H1 (cell line): Measurements from ENCODE around the gene DEPDC4. TPM values are rescaled to one million over a fixed set of nuclear protein-coding genes. Genes with fewer than 3 reads are reported as not detected.
"Not testable (repeated sequence)": the region's sequence is repeated elsewhere in the genome, so short reads cannot be mapped to it uniquely, and the experiment has no call there.

Source experiments
- CTCF ChIA-PET: fragments of 300-600 bp; sonication (Branson Sonifier 250); formaldehyde crosslinking; loops from one replicate; lab custom pipeline; 2021; ENCODE audit not compliant: partially characterized antibody; lab: Charles Lee
- POLR2A ChIA-PET: fragments of 300-600 bp; sonication (Branson Sonifier 250); formaldehyde crosslinking; loops from one replicate; lab custom pipeline; 2021; ENCODE audit warnings: inconsistent platforms; ENCODE audit not compliant: partially characterized antibody; lab: Charles Lee
- DNase-seq, 2 experiments: peaks; one replicate each; pipeline versions ENCODE4 v3.0.0 to v3.0.0-alpha.2; 2010 to 2022; ENCODE audit warnings: low spot score in 2 of 2, low read depth in 1 of 2, mixed read lengths in 1 of 2
- FAIRE-seq: peaks from 2 replicates; lab custom pipeline; 2011; peaks lifted over from hg19 to GRCh38; lab: Jason Lieb, UNC
- H2AFZ ChIP-seq: 2 replicates; pipeline ENCODE4 v1.8.1; 2012; ENCODE audit warnings: low read length, inconsistent platforms
- H2AK5ac ChIP-seq: 2 replicates; pipeline ENCODE4 v1.6.1; 2013; ENCODE audit warnings: low read depth, low read length
- H2BK120ac ChIP-seq: replicated peaks from 2 replicates; pipeline ENCODE3; 2013; ENCODE audit warnings: low read depth, low read length, inconsistent platforms
- H2BK12ac ChIP-seq: 2 replicates; pipeline ENCODE4 v1.6.1; 2013; ENCODE audit warnings: low read depth, low read length
- H2BK15ac ChIP-seq: 2 replicates; pipeline ENCODE4 v1.6.1; 2013; ENCODE audit warnings: low read length
- H2BK20ac ChIP-seq: 2 replicates; pipeline ENCODE4 v1.6.1; 2013; ENCODE audit warnings: low read length
- H2BK5ac ChIP-seq: 2 replicates; pipeline ENCODE4 v1.6.1; 2013; ENCODE audit warnings: low read depth, low read length
- H3K14ac ChIP-seq: 2 replicates; pipeline ENCODE4 v1.6.1; 2013; ENCODE audit warnings: inconsistent platforms; ENCODE audit not compliant: insufficient read length
- H3K18ac ChIP-seq: 2 replicates; pipeline ENCODE4 v1.6.1; 2013; ENCODE audit warnings: low read length; ENCODE audit errors: extremely low read depth
- H3K23ac ChIP-seq: 2 replicates; pipeline ENCODE4 v1.6.1; 2013; ENCODE audit warnings: inconsistent platforms; ENCODE audit not compliant: insufficient read length
- H3K23me2 ChIP-seq: 2 replicates; pipeline ENCODE4 v1.6.1; 2013; ENCODE audit warnings: low read depth, low read length
- H3K27ac ChIP-seq: 2 replicates; pipeline ENCODE4 v1.6.1; 2011; ENCODE audit warnings: low read depth, low read length, inconsistent platforms
- H3K27me3 ChIP-seq, 4 experiments: replicated peaks in 1 of 4; 1 replicate in 1 of 4; 2 replicates in 3 of 4; pipeline versions ENCODE4 v1.6.1 to v1.8.1; 2011 to 2013; ENCODE audit warnings: low read length in 3 of 4, mild to moderate bottlenecking in 3 of 4, inconsistent platforms in 2 of 4, mixed read lengths in 2 of 4, moderate library complexity in 1 of 4; ENCODE audit not compliant: control insufficient read depth in 3 of 4, insufficient read depth in 3 of 4; ENCODE audit errors: extremely low read depth in 1 of 4
- H3K36me3 ChIP-seq, 4 experiments: 2 replicates each; pipeline versions ENCODE4 v1.6.1 to v1.8.1; 2011 to 2013; ENCODE audit warnings: mild to moderate bottlenecking in 4 of 4, low read length in 3 of 4, moderate library complexity in 2 of 4, control low read depth in 1 of 4, inconsistent platforms in 1 of 4; ENCODE audit not compliant: insufficient read depth in 4 of 4, control insufficient read depth in 2 of 4
- H3K4ac ChIP-seq: replicated peaks from 2 replicates; pipeline ENCODE3; 2013; ENCODE audit warnings: low read length, low read depth, mixed read lengths, inconsistent platforms; ENCODE audit not compliant: insufficient read length
- H3K4me1 ChIP-seq, 4 experiments: replicated peaks in 1 of 4; 1 replicate in 1 of 4; 2 replicates in 3 of 4; pipeline versions ENCODE4 v1.6.1 to v1.8.1; 2011 to 2013; ENCODE audit warnings: low read length in 3 of 4, inconsistent platforms in 2 of 4, mixed read lengths in 1 of 4; ENCODE audit not compliant: insufficient read depth in 4 of 4, control insufficient read depth in 3 of 4
- H3K4me2 ChIP-seq, 2 experiments: 2 replicates each; pipeline versions ENCODE4 v1.6.1 to v1.8.1; 2011 to 2013; ENCODE audit warnings: low read depth in 2 of 2, low read length in 2 of 2, control low read depth in 1 of 2, inconsistent platforms in 1 of 2, mild to moderate bottlenecking in 1 of 2; ENCODE audit not compliant: insufficient read depth in 1 of 2
- H3K4me3 ChIP-seq, 4 experiments: fragments of 200-600, 300-600 bp in 1 of 4; sonication (generic), shearing (Covaris generic), sonication (Bioruptor Twin) in 1 of 4; 2 replicates each; pipeline versions ENCODE4 v1.5.1 to v1.8.1; 2011 to 2016; ENCODE audit warnings: low read length in 4 of 4, low read depth in 3 of 4, control low read depth in 2 of 4, inconsistent platforms in 2 of 4, mild to moderate bottlenecking in 2 of 4, mixed read lengths in 1 of 4, moderate library complexity in 1 of 4; ENCODE audit not compliant: insufficient read depth in 2 of 4; ENCODE audit errors: extremely low read depth in 1 of 4
- H3K56ac ChIP-seq: replicated peaks from 2 replicates; pipeline ENCODE3; 2013; ENCODE audit warnings: low read depth, mild to moderate bottlenecking, mixed read lengths, low read length, inconsistent platforms; ENCODE audit not compliant: insufficient read length
- H3K79me1 ChIP-seq: 2 replicates; pipeline ENCODE4 v1.6.1; 2013; ENCODE audit warnings: low read depth, low read length, control low read depth
- H3K79me2 ChIP-seq, 2 experiments: 2 replicates each; pipeline versions ENCODE4 v1.6.1 to v1.8.1; 2012 to 2013; ENCODE audit warnings: low read length in 2 of 2, mild to moderate bottlenecking in 2 of 2, inconsistent platforms in 1 of 2; ENCODE audit not compliant: insufficient read depth in 2 of 2, control insufficient read depth in 1 of 2
- H3K9ac ChIP-seq, 4 experiments: replicated peaks in 1 of 4; 1 replicate in 1 of 4; 2 replicates in 3 of 4; pipeline versions ENCODE4 v1.6.1 to v1.8.1; 2011 to 2013; ENCODE audit warnings: low read depth in 3 of 4, low read length in 3 of 4, control low read depth in 2 of 4, mild to moderate bottlenecking in 2 of 4, moderate library complexity in 2 of 4, inconsistent platforms in 1 of 4; ENCODE audit errors: extremely low read depth in 1 of 4
- H3K9me3 ChIP-seq, 2 experiments: 2 replicates each; pipeline versions ENCODE4 v1.6.1 to v1.8.1; 2012 to 2013; ENCODE audit warnings: mild to moderate bottlenecking in 2 of 2, moderate library complexity in 2 of 2, control low read depth in 1 of 2, inconsistent platforms in 1 of 2, low read depth in 1 of 2, low read length in 1 of 2, mixed read lengths in 1 of 2; ENCODE audit not compliant: insufficient read depth in 2 of 2
- H4K20me1 ChIP-seq, 2 experiments: replicated peaks in 1 of 2; 2 replicates each; pipeline versions ENCODE3 to v1.8.1; 2011 to 2013; ENCODE audit warnings: inconsistent platforms in 2 of 2, low read length in 2 of 2, mild to moderate bottlenecking in 1 of 2; ENCODE audit not compliant: insufficient read depth in 2 of 2, control insufficient read depth in 1 of 2
- H4K5ac ChIP-seq: 2 replicates; pipeline ENCODE4 v1.6.1; 2013; ENCODE audit warnings: low read length, low read depth, mixed read lengths, inconsistent platforms; ENCODE audit not compliant: insufficient read length
- H4K8ac ChIP-seq: 2 replicates; pipeline ENCODE4 v1.8.0; 2013; ENCODE audit warnings: mild to moderate bottlenecking, moderate library complexity, low read length, inconsistent platforms; ENCODE audit not compliant: insufficient read depth; ENCODE audit errors: extremely low read depth
- H4K91ac ChIP-seq: replicated peaks from 2 replicates; pipeline ENCODE3; 2013; ENCODE audit warnings: low read length, mixed read lengths, inconsistent platforms; ENCODE audit not compliant: insufficient read length
- WGBS, 2 experiments: shearing (Covaris generic) in 1 of 2; methylation state at CpG; one replicate each; pipeline versions ENCODE4 v1.1.6 to v1.1.7; 2013 to 2015; ENCODE audit warnings: low lambda C conversion rate in 2 of 2, mixed read lengths in 2 of 2, inconsistent platforms in 1 of 2, low coverage in 1 of 2, missing lambda C conversion rate in 1 of 2; ENCODE audit not compliant: insufficient replicate concordance in 2 of 2, insufficient coverage in 1 of 2, insufficient read length in 1 of 2; ENCODE audit errors: extremely low coverage in 1 of 2, missing lambda C conversion rate in 1 of 2; 5-methylcytosine and 5-hydroxymethylcytosine counted together
- polyA plus RNA-seq, 7 experiments: library from polyadenylated mRNA; depleted of rRNA in 3 of 7; stranded (reverse) in 5 of 7; unstranded in 2 of 7; fragments of >200 nt in 5 of 7; fragments of 200-250 nt in 2 of 7; gene quantifications; 1 replicate in 5 of 7; 2 replicates in 1 of 7; 4 replicates in 1 of 7; pipeline versions ENCODE4 v1.2.1 to v1.2.3, GENCODE V29; 2011 to 2013; ENCODE audit warnings: missing spikeins in 2 of 7, mixed read lengths in 2 of 7
- total RNA-seq: library from RNA; stranded (reverse); fragmentation: NEBNext Ultra II Directional; extraction: Animal tissue kit (Norgen Biotek cat#: 25700); gene quantifications from 2 replicates; pipeline ENCODE4 v1.2.1, GENCODE V29; 2021

Gene DEPDC4
- total and polyA plus RNA-seq, 2 of the 8 experiments (the other 6 are each of a cell fraction or from before 2014, with no cell fraction given) = 0.80 to 3.8 TPM

DNA sequence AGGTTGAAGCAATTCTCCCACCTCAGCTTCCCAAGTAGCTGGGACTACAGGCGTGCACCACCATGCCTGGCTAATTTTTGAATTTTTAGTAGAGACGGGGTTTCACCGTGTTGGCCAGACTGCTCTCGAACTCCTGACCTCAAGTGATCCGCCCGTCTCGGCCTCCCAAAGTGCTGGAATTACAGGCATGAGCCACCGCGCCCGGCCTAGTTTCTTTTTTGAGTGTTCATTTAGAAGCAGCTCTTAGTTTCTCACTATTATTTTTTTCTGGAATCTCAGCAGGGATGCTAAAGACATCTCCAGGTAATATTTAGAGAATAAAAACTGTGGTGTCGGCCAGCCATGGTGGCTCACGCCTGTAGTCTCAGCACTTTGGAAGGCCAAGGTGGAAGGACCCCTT is 17.7 kb upstream of the DEPDC4 start:
- FAIRE-seq, H3K9ac ChIP-seq, H4K8ac ChIP-seq, H4K91ac ChIP-seq, DNase-seq, H4K20me1 ChIP-seq, H3K79me1 ChIP-seq, H3K36me3 ChIP-seq, H3K23me2 ChIP-seq, H2BK120ac ChIP-seq, H2AFZ ChIP-seq, H3K4me1 ChIP-seq, H3K4me2 ChIP-seq, H3K14ac ChIP-seq, H3K4ac ChIP-seq, H3K18ac ChIP-seq, H3K4me3 ChIP-seq, H3K56ac ChIP-seq, H3K23ac ChIP-seq, H2BK20ac ChIP-seq, H4K5ac ChIP-seq, H2BK12ac ChIP-seq, H2BK5ac ChIP-seq, H3K27ac ChIP-seq, H3K9me3 ChIP-seq, H3K27me3 ChIP-seq, H2AK5ac ChIP-seq, H2BK15ac ChIP-seq: not testable (repeated sequence)
- WGBS, 2 experiments = 96% methylated on average over 12 of the region's 12 CpGs; no CpG with 5 or more reads in 1 of the 2 experiments
- POLR2A ChIA-PET = interaction anchor here (1.2 to 1.3 kb wide), 2 partner anchors 19 to 84 kb away, joined by 3 read pairs; partner anchors contain the start of gene ACTR6
- peaks cover 0 to 26% of the 10 kb centered on the region in 2 experiments; a peak in 3 of 4 replicates for H3K79me2 ChIP-seq
- CTCF ChIA-PET = interaction anchor here (0.5 to 1.5 kb wide), 3 partner anchors 12 to 121 kb away, joined by 4 to 5 read pairs (median 4); no protein-coding TSS in a partner anchor
